Mesangial cell (primary cell): Measurements from ENCODE around the gene ZNF398. TPM values are rescaled to one million over a fixed set of nuclear protein-coding genes. Genes with fewer than 3 reads are reported as not detected.

Experiments
- total RNA-seq: library from RNA; depleted of rRNA; stranded (reverse); fragments of >200 nt; gene quantifications from 2 replicates; pipeline ENCODE4 v1.2.3, GENCODE V29; 2015

The ZNF398 gene
- total RNA-seq: 10.1 and 10.8 TPM in 2 replicates

GRCh38 chr7:149147072-149147751, at the start of gene ZNF398:
Gene ZNF398, plus strand, starts transcription at chr7:149147453. Its CDS starts 290 bp downstream, at chr7:149147743.

GRCh38 chr7:149125863-149126661, 21.2 kb upstream of the ZNF398 start, which contains the start of gene ZNF425:
Gene ZNF425, minus strand, starts transcription at chr7:149126324. Its CDS starts 111 bp downstream, at chr7:149126213.

GRCh38 chr7:149195180-149196150, 48.2 kb downstream of the ZNF398 start, which contains the start of gene ZNF282:
Gene ZNF282, plus strand, starts transcription at chr7:149195546. Its CDS starts 44 bp downstream, at chr7:149195590.

Other genes with a start within 250 kb of the ZNF398 start
- 157 and 292 TPM in 2 replicates for gene PDIA4, start 118.9 kb upstream of the ZNF398 start, total RNA-seq
- 2.8 and 9.0 TPM in 2 replicates for gene ZNF786, start 56.7 kb upstream of the ZNF398 start, total RNA-seq
- gene ZNF425, start 21.1 kb upstream of the ZNF398 start, total RNA-seq: 0.81 and 2.8 TPM in 2 replicates
- 20.2 and 29.2 TPM in 2 replicates for gene ZNF282, start 48.1 kb downstream of the ZNF398 start, total RNA-seq
- 6.2 and 6.3 TPM in 2 replicates for gene ZNF212, start 92.2 kb downstream of the ZNF398 start, total RNA-seq
- 5.7 and 9.6 TPM in 2 replicates for gene ZNF783, start 114.7 kb downstream of the ZNF398 start, total RNA-seq